GM21717 (cell line): ENCODE results near the gene CHGA.

Experiments
- ATAC-seq: cut with Tn5 transposase; IDR thresholded peaks from one replicate; pipeline ENCODE4 v1.9.1; 2021; ENCODE audit warnings: mild to moderate bottlenecking, moderate library complexity; ENCODE audit not compliant: unreplicated experiment

Gene CHGA

GRCh38 chr14:92959189-92959531 lies 36.2 kb downstream of the CHGA start:
- ATAC-seq = no peak

GRCh38 chr14:92959761-92960680 lies 37.1 kb downstream of the CHGA start:
- no peak for ATAC-seq

- ATAC-seq = no peak
These were observed 38.0 kb downstream of the CHGA start for GRCh38 chr14:92960706-92961566.

GRCh38 chr14:92961567-92961855 lies 38.6 kb downstream of the CHGA start:
- no peak for ATAC-seq

GRCh38 chr14:92962031-92962830 lies 39.3 kb downstream of the CHGA start:
- ATAC-seq = no peak

GRCh38 chr14:92962831-92963095 lies 39.8 kb downstream of the CHGA start:
- ATAC-seq = no peak

- ATAC-seq = no peak
These were observed 40.6 kb downstream of the CHGA start for GRCh38 chr14:92963301-92964123.

- no peak for ATAC-seq
These were observed 41.5 kb downstream of the CHGA start for GRCh38 chr14:92964124-92965109.

GRCh38 chr14:92965281-92965680 lies 42.3 kb downstream of the CHGA start:
- no peak for ATAC-seq

- no peak for ATAC-seq
These were observed 44.5 kb downstream of the CHGA start for GRCh38 chr14:92967346-92967926.

- ATAC-seq = no peak
These were observed 45.5 kb downstream of the CHGA start for GRCh38 chr14:92968291-92969020.

GRCh38 chr14:92969430-92969829 lies 46.5 kb downstream of the CHGA start:
- no peak for ATAC-seq

- ATAC-seq = no peak
These were observed 46.9 kb downstream of the CHGA start for GRCh38 chr14:92969871-92970270.

- no peak for ATAC-seq
These were observed 47.3 kb downstream of the CHGA start for GRCh38 chr14:92970271-92970670.

GRCh38 chr14:92971601-92972180 lies 48.7 kb downstream of the CHGA start:
- no peak for ATAC-seq

GRCh38 chr14:92973261-92973797 lies 50.4 kb downstream of the CHGA start:
- no peak for ATAC-seq

- ATAC-seq = no peak
These were observed 50.9 kb downstream of the CHGA start for GRCh38 chr14:92973798-92974372.
